Right lobe of liver (tissue), 6 donors: ENCODE data around the gene PDE4A. TPM values are rescaled to one million over a fixed set of nuclear protein-coding genes. Genes with fewer than 3 reads are reported as not detected.

Experiments
- ATAC-seq, 4 donors: fragments of 200-7000 bp; cut with Tn5 transposase; one replicate each; pipeline ENCODE4 v1.9.1; 2020; ENCODE audit warnings: mild to moderate bottlenecking in 4 of 4, moderate library complexity in 4 of 4
- DNase-seq, 3 donors: peaks; one replicate each; pipeline ENCODE4 v3.0.0-alpha.2; 2020
- H3K27ac ChIP-seq, 3 donors: fragments of 200-600 bp; one replicate each; pipeline ENCODE4 v1.8.0; 2022
- H3K27me3 ChIP-seq, 2 donors: fragments of 200-600 bp; one replicate each; pipeline ENCODE4 v1.8.0; 2022
- H3K36me3 ChIP-seq, 4 donors: fragments of 200-600 bp; sonication (generic) in 1 of 4; one replicate each; pipeline versions ENCODE4 v1.5.1 to v1.8.0; 2017 to 2022; ENCODE audit warnings: control low read depth in 1 of 4
- H3K4me1 ChIP-seq, 4 donors: fragments of 200-600 bp; sonication (generic) in 1 of 4; one replicate each; pipeline versions ENCODE4 v1.5.1 to v1.8.0; 2017 to 2022; ENCODE audit warnings: control low read depth in 1 of 4
- H3K4me3 ChIP-seq, 3 donors: fragments of 200-600 bp; one replicate each; pipeline ENCODE4 v1.8.0; 2022
- H3K9me3 ChIP-seq, 4 donors: fragments of 200-600 bp; sonication (generic) in 1 of 4; one replicate each; pipeline versions ENCODE4 v1.5.1 to v1.8.0; 2017 to 2022; ENCODE audit warnings: control low read depth in 1 of 4
- CTCF ChIP-seq, 4 donors: fragments of 200-600 bp in 3 of 4; fragments of 450-650 bp in 1 of 4; IDR thresholded peaks; one replicate each; pipeline versions ENCODE4 v1.5.1 to v1.8.0; 2016 to 2022; ENCODE audit warnings: antibody characterized with exemption in 4 of 4, mild to moderate bottlenecking in 2 of 4
- POLR2A ChIP-seq: fragments of 450-650 bp; IDR thresholded peaks from one replicate; pipeline ENCODE4 v1.6.1; 2017; ENCODE audit warnings: antibody characterized with exemption, mild to moderate bottlenecking
- WGBS: methylation state at CpG from one replicate; pipeline ENCODE4 v1.1.6; 2018; ENCODE audit warnings: low coverage, low lambda C conversion rate; ENCODE audit not compliant: insufficient coverage; ENCODE audit errors: missing lambda C conversion rate; 5-methylcytosine and 5-hydroxymethylcytosine counted together
- intact Hi-C, 2 donors: fragments of 100-400 bp; cut with DNase I; formaldehyde crosslinking; loops; one replicate each; pipeline versions ENCODE4 v1.11.2 to v1.14.1; 2022
- total RNA-seq, 6 experiments: library from RNA; depleted of rRNA in 2 of 6; stranded (reverse); fragments of >200 nt in 2 of 6; fragmentation: NEBNext Ultra II Directional in 3 of 6; extraction: Animal tissue kit (Norgen Biotek cat#: 25700) in 3 of 6; gene quantifications; one replicate each; pipeline versions ENCODE4 v1.1.0 to v1.2.4, GENCODE V29; 2016 to 2023
- donor health status: DM: no; HTN: yes; CAD: no.
- donor health status: DM: no; HTN: no; CAD: no.
- donor health status: DM: no; HTN: no; CAD: no.
- donor health status: DM: no; HTN: yes; CAD: no.
- donor health status: DM: no; HTN: yes; CAD: no.

PDE4A gene
- total RNA-seq, 6 experiments from 2014 or later, result 1.2 to 5.8 (median 2.7) TPM

- H3K4me3 ChIP-seq, result peak overlapping the region; percentile 14 to 32 (median 19)
- 3% methylated on average over 26 of the region's 36 CpGs for WGBS
- no peak overlapping the region for H3K27ac ChIP-seq
- no peaks in the 10 kb centered on the region for H3K9me3 ChIP-seq
- intact Hi-C loops, result no loop called here
- H3K4me1 ChIP-seq, result peaks cover 0 to 7% (median 0%) of the 10 kb centered on the region in 4 donors
- TF ChIP-seq POLR2A (no peak), CTCF (IDR thresholded peaks at IDR 0.05) (peak in 3 of 4 donors; percentile 61 to 63 (median 62))
- no peaks in the 10 kb centered on the region for H3K36me3 ChIP-seq
- peak; percentile 79 to 81 (median 79) for DNase-seq
- ATAC-seq, result peak; percentile 85 to 95 (median 92)
- H3K27me3 ChIP-seq, result no peaks in the 10 kb centered on the region
Measured at GRCh38 chr19:10478903-10479384, 58.6 kb downstream of the PDE4A start.

GRCh38 chr19:10486551-10486950 is 66.2 kb downstream of the PDE4A start:
- intact Hi-C loops, result no loop called here
- WGBS, result 39% methylated on average over 3 of the region's 13 CpGs

GRCh38 chr19:10491472-10492047 is 71.2 kb downstream of the PDE4A start:
- intact Hi-C loops, result no loop called here
- H3K36me3 ChIP-seq, result peaks cover 0 to 74% (median 29%) of the 10 kb centered on the region in 4 donors
- DNase-seq, result no peak
- peak in 2 of 4 donors; percentile 5 to 25 for ATAC-seq
- H3K27me3 ChIP-seq, result no peaks in the 10 kb centered on the region
- WGBS, result no CpG with 5 or more reads among the region's 43 CpGs
- no peaks in the 10 kb centered on the region for H3K9me3 ChIP-seq
- H3K27ac ChIP-seq, result no peak overlapping the region
- peaks cover 0 to 6% (median 0%) of the 10 kb centered on the region in 4 donors for H3K4me1 ChIP-seq
- no peak overlapping the region for H3K4me3 ChIP-seq
- TF ChIP-seq POLR2A (no peak), CTCF (IDR thresholded peaks at IDR 0.05) (no peak)

More at GRCh38 chr19:10486551-10486950, 66.2 kb downstream of the PDE4A start:
- H3K9me3 ChIP-seq, result no peaks in the 10 kb centered on the region
- H3K27me3 ChIP-seq, result no peaks in the 10 kb centered on the region
- no peak for ATAC-seq
- DNase-seq, result no peak
- peaks cover 0 to 53% (median 28%) of the 10 kb centered on the region in 4 donors for H3K36me3 ChIP-seq
- no peaks in the 10 kb centered on the region for H3K4me1 ChIP-seq
- TF ChIP-seq POLR2A (no peak), CTCF (IDR thresholded peaks at IDR 0.05) (no peak)
- no peak overlapping the region for H3K27ac ChIP-seq
- H3K4me3 ChIP-seq, result no peak overlapping the region

GRCh38 chr19:10497371-10497770 is 77.0 kb downstream of the PDE4A start:
- no peak for ATAC-seq
- Histone ChIP-seq H3K9me3 (no peaks in the 10 kb centered on the region), H3K36me3 (peaks cover 0 to 39% (median 8%) of the 10 kb centered on the region in 4 donors), H3K27ac (no peak overlapping the region), H3K27me3 (no peaks in the 10 kb centered on the region), H3K4me3 (no peak overlapping the region), H3K4me1 (peaks cover 0 to 49% (median 20%) of the 10 kb centered on the region in 4 donors)
- no peak for DNase-seq
- WGBS, result 93% methylated on average over 2 of the region's 4 CpGs
- TF ChIP-seq POLR2A (no peak), CTCF (IDR thresholded peaks at IDR 0.05) (no peak)
- intact Hi-C loops, result no loop called here
